Peyer's patch (tissue), 4 donors: Measurements from ENCODE around the gene LIN9.

ENCODE experiments used
- CTCF ChIP-seq, 6 experiments: fragments of 450-650 bp in 4 of 6; fragments of 200-600 bp in 2 of 6; sonication (generic) in 1 of 6; IDR thresholded peaks; one replicate each; pipeline ENCODE4 v1.5.1; 2017 to 2019; ENCODE audit warnings: antibody characterized with exemption in 6 of 6, mild to moderate bottlenecking in 3 of 6, moderate library complexity in 1 of 6
- POLR2A ChIP-seq, 2 donors: fragments of 450-650 bp; IDR thresholded peaks; one replicate each; pipeline ENCODE4 v1.5.1; 2017; ENCODE audit warnings: antibody characterized with exemption in 2 of 2, mild to moderate bottlenecking in 2 of 2, moderate library complexity in 2 of 2

- TF ChIP-seq CTCF (IDR thresholded peaks at IDR 0.05), result no peak
- TF ChIP-seq POLR2A (IDR thresholded peaks at IDR 0.05), result no peak
These were observed 82.4 kb downstream of the LIN9 start for GRCh38 chr1:226226601-226227000.
